SK-N-SH (cell line): Measurements from ENCODE around the gene AHRR. TPM values are rescaled to one million over a fixed set of nuclear protein-coding genes. Genes with fewer than 3 reads are reported as not detected.
"Not testable (repeated sequence)": the region's sequence is repeated elsewhere in the genome, so short reads cannot be mapped to it uniquely, and the experiment has no call there.

ENCODE experiments used
- CTCF ChIA-PET: fragments of 300-600, 350-600 bp; formaldehyde crosslinking; extraction: SDS; loops from one replicate; lab custom pipeline; 2021; lab: Yijun Ruan, JAX
- POLR2A ChIA-PET: fragments of 350-600 bp; sonication (Branson Sonifier 250); formaldehyde crosslinking; extraction: SDS; loops from one replicate; lab custom pipeline; 2020; ENCODE audit warnings: antibody characterized with exemption, inconsistent platforms; lab: Yijun Ruan, JAX
- DNase-seq: peaks from one replicate; pipeline ENCODE4 v3.0.0; 2012
- H2AFZ ChIP-seq: fragments of 200-600 bp; sonication (generic); 2 replicates; pipeline ENCODE4 v1.8.1; 2016; ENCODE audit warnings: antibody characterized with exemption, mild to moderate bottlenecking, low read depth
- H3F3A ChIP-seq: fragments of 200-600 bp; sonication (generic); replicated peaks from 2 replicates; pipeline ENCODE3; 2016; ENCODE audit warnings: antibody characterized with exemption, mild to moderate bottlenecking; ENCODE audit not compliant: insufficient read depth
- H3K27ac ChIP-seq, 2 experiments: fragments of 200-500 bp in 1 of 2; fragments of 200-600 bp in 1 of 2; sonication (Bioruptor generic) in 1 of 2; sonication (generic), shearing (Covaris generic) in 1 of 2; 2 replicates each; pipeline versions ENCODE4 v1.5.1 to v1.6.1; 2014 to 2016; ENCODE audit warnings: low read depth in 2 of 2, inconsistent platforms in 1 of 2, low read length in 1 of 2, mild to moderate bottlenecking in 1 of 2, mixed read lengths in 1 of 2
- H3K27me3 ChIP-seq: fragments of 200-600 bp; sonication (generic), shearing (Covaris generic); 2 replicates; pipeline ENCODE4 v1.6.1; 2016; ENCODE audit warnings: mixed run types; ENCODE audit not compliant: insufficient read depth
- H3K36me3 ChIP-seq, 2 experiments: fragments of 200-500 bp in 1 of 2; fragments of 200-600 bp in 1 of 2; sonication (Bioruptor generic) in 1 of 2; sonication (generic) in 1 of 2; replicated peaks in 1 of 2; 2 replicates each; pipeline versions ENCODE3 to v1.5.1; 2014 to 2016; ENCODE audit warnings: low read length in 1 of 2, mild to moderate bottlenecking in 1 of 2; ENCODE audit not compliant: insufficient read depth in 2 of 2, control insufficient read depth in 1 of 2
- H3K4me1 ChIP-seq, 2 experiments: fragments of 200-500 bp in 1 of 2; fragments of 200-600 bp in 1 of 2; sonication (Bioruptor generic) in 1 of 2; sonication (generic), shearing (Covaris generic) in 1 of 2; 2 replicates each; pipeline versions ENCODE4 v1.5.1 to v1.6.1; 2014 to 2016; ENCODE audit warnings: low read depth in 1 of 2, low read length in 1 of 2, mixed run types in 1 of 2; ENCODE audit not compliant: insufficient read depth in 2 of 2, control insufficient read depth in 1 of 2
- H3K4me2 ChIP-seq: fragments of 200-600 bp; sonication (generic), shearing (Covaris generic); 2 replicates; pipeline ENCODE4 v1.6.1; 2017; ENCODE audit warnings: mixed run types
- H3K4me3 ChIP-seq, 2 experiments: fragments of 200-500 bp in 1 of 2; fragments of 200-600 bp in 1 of 2; sonication (Bioruptor generic) in 1 of 2; sonication (generic), shearing (Covaris generic) in 1 of 2; 2 replicates each; pipeline versions ENCODE4 v1.5.1 to v1.8.1; 2014 to 2016; ENCODE audit warnings: low read depth in 2 of 2, inconsistent platforms in 1 of 2, low read length in 1 of 2, mild to moderate bottlenecking in 1 of 2, mixed read lengths in 1 of 2, moderate library complexity in 1 of 2
- H3K79me2 ChIP-seq: fragments of 200-600 bp; sonication (generic); 2 replicates; pipeline ENCODE4 v1.8.1; 2017; ENCODE audit warnings: mild to moderate bottlenecking; ENCODE audit not compliant: insufficient read depth
- H3K9ac ChIP-seq: fragments of 200-600 bp; sonication (generic); 2 replicates; pipeline ENCODE4 v1.6.1; 2017; ENCODE audit warnings: mixed run types
- H3K9me2 ChIP-seq: fragments of 200-600 bp; sonication (generic); 2 replicates; pipeline ENCODE4 v1.6.1; 2017; ENCODE audit warnings: mixed run types
- H3K9me3 ChIP-seq: fragments of 200-600 bp; sonication (generic); 2 replicates; pipeline ENCODE4 v1.6.1; 2017; ENCODE audit warnings: mixed run types, mild to moderate bottlenecking, moderate library complexity
- H4K20me1 ChIP-seq: fragments of 200-600 bp; sonication (generic); 2 replicates; pipeline ENCODE4 v1.6.1; 2017; ENCODE audit warnings: mild to moderate bottlenecking, mixed run types; ENCODE audit not compliant: insufficient read depth
- FOSL2 ChIP-seq: IDR thresholded peaks from 2 replicates; pipeline ENCODE4 v1.4.0; 2012; ENCODE audit warnings: low read depth, mild to moderate bottlenecking, moderate library complexity, borderline replicate concordance
- FOXJ3 ChIP-seq: sonication (generic); formaldehyde crosslinking; IDR thresholded peaks from 2 replicates; pipeline ENCODE4 v1.5.1; 2020; ENCODE audit warnings: mild to moderate bottlenecking, missing genetic modification reagents
- NRF1 ChIP-seq: IDR thresholded peaks from 2 replicates; pipeline ENCODE4 v1.6.1; 2012; ENCODE audit warnings: low read depth, mild to moderate bottlenecking, low read length
- RAD21 ChIP-seq: IDR thresholded peaks from 2 replicates; pipeline ENCODE4 v1.6.1; 2012; ENCODE audit warnings: mild to moderate bottlenecking, low read length
- RCOR1 ChIP-seq: fragments of 150-350 bp; IDR thresholded peaks from 2 replicates; pipeline ENCODE4 v1.6.1; 2017; ENCODE audit warnings: antibody characterized with exemption, low read length
- WGBS: methylation state at CpG from one replicate; pipeline ENCODE4 v1.1.6; 2017; ENCODE audit warnings: low lambda C conversion rate; 5-methylcytosine and 5-hydroxymethylcytosine counted together
- polyA plus RNA-seq, 3 experiments: library from polyadenylated mRNA; depleted of rRNA; stranded (reverse); fragments of >200 nt; gene quantifications; 2 replicates each; pipeline ENCODE4 v1.2.3, GENCODE V29; 2012
- TF ChIP-seq, protein P1 (sequence below): IDR thresholded peaks from 2 replicates; pipeline ENCODE4 v1.6.1; 2012; ENCODE audit warnings: mild to moderate bottlenecking, low read depth, low read length, moderate library complexity
- TF ChIP-seq, protein P2 (sequence below): fragments of 200-600 bp; sonication (generic); IDR thresholded peaks from 2 replicates; pipeline ENCODE4 v1.6.1; 2017; ENCODE audit warnings: antibody characterized with exemption, mild to moderate bottlenecking, moderate library complexity

AHRR gene
- polyA plus RNA-seq, 1 of the 3 experiments (the other 2 are of a cell fraction) = 0.71 TPM

DNA sequence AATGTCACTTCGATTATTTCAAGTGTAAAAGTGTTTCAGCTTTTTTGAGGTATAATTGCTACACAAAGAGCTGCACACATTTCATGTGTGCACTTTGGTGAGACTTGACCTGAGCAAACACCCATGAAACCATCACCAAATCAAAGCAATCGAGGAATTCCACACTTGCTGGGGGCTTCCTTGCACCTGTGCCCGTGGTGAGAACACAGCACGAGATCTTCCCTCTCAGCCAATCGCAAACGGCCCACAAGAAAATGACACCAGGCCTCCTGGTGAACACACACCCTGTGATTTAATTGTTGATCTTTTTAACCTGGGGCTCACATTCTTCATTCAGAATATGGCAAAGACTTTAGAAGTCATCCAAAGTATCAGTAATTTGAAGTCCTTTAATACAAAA is 24.1 kb upstream of the AHRR start:
- DNase-seq, H3K9me3 ChIP-seq, H3K27ac ChIP-seq, POLR2A ChIA-PET, H3K4me1 ChIP-seq, CTCF ChIA-PET, H3K27me3 ChIP-seq, H3K36me3 ChIP-seq, H3K9ac ChIP-seq, H3K9me2 ChIP-seq, H3K4me3 ChIP-seq, H3K4me2 ChIP-seq, H3F3A ChIP-seq, H2AFZ ChIP-seq: not testable (repeated sequence)
- 90% methylated on average over 6 of the region's 6 CpGs for WGBS
- peaks cover 39% of the 10 kb centered on the region; the same call in 1 of the 2 replicates for H3K79me2 ChIP-seq
- peaks cover 49% of the 10 kb centered on the region for H4K20me1 ChIP-seq

DNA sequence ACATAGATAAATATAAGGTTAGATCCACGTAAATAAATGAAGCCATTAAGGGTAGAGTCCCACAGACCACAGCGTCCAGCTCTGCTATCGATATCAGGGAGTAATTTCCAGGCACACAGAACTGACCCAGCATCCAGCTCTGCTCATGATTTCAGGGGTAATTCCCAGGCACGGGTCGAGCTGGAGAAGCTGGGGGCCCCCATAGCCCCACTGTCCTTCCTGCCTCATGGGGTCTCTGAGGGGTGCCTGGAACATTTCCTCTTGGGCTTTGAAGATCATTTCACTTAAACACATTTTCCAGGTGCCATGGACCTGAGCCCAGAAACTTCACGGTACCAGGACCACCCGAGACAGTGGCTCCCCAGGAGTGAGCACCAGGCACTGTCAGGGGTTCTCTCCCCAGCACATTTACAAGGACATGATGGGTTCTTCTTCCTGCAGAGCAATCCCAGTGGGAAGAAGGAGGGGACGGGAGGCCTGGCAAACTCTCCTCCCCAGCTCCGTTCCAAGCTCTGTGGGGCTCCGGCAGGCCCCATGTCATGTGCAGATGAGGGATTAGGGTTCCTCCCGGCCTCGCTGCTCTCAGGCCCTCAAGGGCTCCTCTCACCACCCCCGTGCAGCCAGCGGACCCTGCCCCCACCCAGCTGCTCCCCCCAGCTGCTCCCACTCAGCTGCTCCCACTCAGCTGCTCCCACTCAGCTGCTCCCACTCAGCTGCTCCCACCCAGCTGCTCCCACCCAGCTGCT is 23.4 kb upstream of the AHRR start:
- WGBS = 94% methylated on average over 11 of the region's 14 CpGs
- H3K4me2 ChIP-seq, H3F3A ChIP-seq, H3K4me3 ChIP-seq, H3K9me2 ChIP-seq, POLR2A ChIA-PET, H3K9me3 ChIP-seq, H2AFZ ChIP-seq, H3K9ac ChIP-seq, DNase-seq, H3K4me1 ChIP-seq, H3K36me3 ChIP-seq, H3K27ac ChIP-seq, H3K27me3 ChIP-seq, CTCF ChIA-PET: not testable (repeated sequence)
- H3K79me2 ChIP-seq = peaks cover 34% of the 10 kb centered on the region; the same call in 1 of the 2 replicates
- H4K20me1 ChIP-seq = peaks cover 50% of the 10 kb centered on the region

DNA sequence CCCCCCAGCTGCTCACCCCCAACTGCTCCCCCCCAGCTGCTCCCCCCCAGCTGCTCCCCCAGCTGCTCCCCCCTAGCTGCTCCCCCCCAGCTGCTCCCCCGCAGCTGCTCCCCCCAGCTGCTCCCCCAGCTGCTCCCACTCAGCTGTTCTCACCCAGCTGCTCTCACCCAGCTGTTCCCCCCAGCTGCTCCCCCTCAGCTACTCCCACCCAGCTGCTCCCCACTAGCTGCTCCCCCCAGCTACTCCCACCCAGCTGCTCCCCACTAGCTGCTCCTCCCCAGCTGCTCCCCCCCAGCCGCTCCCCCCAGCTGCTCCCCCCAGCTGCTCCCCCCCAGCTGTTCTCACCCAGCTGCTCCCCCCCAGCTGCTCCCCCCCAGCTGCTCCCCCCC is 22.8 kb upstream of the AHRR start:
- Histone ChIP-seq H3K9ac (no peak overlapping the region), H3F3A (no peaks in the 10 kb centered on the region), H3K9me3 (no peaks in the 10 kb centered on the region), H3K79me2 (peaks cover 38% of the 10 kb centered on the region; the same call in 1 of the 2 replicates), H2AFZ (no peak overlapping the region), H3K36me3 (no peaks in the 10 kb centered on the region), H3K27me3 (no peaks in the 10 kb centered on the region), H3K4me2 (no peak overlapping the region), H3K4me1 (no peaks in the 10 kb centered on the region), H3K27ac (no peak overlapping the region), H4K20me1 (peaks cover 56% of the 10 kb centered on the region), H3K9me2 (no peaks in the 10 kb centered on the region), H3K4me3 (no peak overlapping the region)
- DNase-seq = no peak
- 97% methylated on average over 2 of the region's 2 CpGs for WGBS
- TF ChIP-seq, protein P1, sequence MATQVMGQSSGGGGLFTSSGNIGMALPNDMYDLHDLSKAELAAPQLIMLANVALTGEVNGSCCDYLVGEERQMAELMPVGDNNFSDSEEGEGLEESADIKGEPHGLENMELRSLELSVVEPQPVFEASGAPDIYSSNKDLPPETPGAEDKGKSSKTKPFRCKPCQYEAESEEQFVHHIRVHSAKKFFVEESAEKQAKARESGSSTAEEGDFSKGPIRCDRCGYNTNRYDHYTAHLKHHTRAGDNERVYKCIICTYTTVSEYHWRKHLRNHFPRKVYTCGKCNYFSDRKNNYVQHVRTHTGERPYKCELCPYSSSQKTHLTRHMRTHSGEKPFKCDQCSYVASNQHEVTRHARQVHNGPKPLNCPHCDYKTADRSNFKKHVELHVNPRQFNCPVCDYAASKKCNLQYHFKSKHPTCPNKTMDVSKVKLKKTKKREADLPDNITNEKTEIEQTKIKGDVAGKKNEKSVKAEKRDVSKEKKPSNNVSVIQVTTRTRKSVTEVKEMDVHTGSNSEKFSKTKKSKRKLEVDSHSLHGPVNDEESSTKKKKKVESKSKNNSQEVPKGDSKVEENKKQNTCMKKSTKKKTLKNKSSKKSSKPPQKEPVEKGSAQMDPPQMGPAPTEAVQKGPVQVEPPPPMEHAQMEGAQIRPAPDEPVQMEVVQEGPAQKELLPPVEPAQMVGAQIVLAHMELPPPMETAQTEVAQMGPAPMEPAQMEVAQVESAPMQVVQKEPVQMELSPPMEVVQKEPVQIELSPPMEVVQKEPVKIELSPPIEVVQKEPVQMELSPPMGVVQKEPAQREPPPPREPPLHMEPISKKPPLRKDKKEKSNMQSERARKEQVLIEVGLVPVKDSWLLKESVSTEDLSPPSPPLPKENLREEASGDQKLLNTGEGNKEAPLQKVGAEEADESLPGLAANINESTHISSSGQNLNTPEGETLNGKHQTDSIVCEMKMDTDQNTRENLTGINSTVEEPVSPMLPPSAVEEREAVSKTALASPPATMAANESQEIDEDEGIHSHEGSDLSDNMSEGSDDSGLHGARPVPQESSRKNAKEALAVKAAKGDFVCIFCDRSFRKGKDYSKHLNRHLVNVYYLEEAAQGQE = no peak
- no peak for TF ChIP-seq FOSL2
- TF ChIP-seq RCOR1 = no peak
- TF ChIP-seq, protein P2, sequence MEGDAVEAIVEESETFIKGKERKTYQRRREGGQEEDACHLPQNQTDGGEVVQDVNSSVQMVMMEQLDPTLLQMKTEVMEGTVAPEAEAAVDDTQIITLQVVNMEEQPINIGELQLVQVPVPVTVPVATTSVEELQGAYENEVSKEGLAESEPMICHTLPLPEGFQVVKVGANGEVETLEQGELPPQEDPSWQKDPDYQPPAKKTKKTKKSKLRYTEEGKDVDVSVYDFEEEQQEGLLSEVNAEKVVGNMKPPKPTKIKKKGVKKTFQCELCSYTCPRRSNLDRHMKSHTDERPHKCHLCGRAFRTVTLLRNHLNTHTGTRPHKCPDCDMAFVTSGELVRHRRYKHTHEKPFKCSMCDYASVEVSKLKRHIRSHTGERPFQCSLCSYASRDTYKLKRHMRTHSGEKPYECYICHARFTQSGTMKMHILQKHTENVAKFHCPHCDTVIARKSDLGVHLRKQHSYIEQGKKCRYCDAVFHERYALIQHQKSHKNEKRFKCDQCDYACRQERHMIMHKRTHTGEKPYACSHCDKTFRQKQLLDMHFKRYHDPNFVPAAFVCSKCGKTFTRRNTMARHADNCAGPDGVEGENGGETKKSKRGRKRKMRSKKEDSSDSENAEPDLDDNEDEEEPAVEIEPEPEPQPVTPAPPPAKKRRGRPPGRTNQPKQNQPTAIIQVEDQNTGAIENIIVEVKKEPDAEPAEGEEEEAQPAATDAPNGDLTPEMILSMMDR = no peak
- no peak for TF ChIP-seq FOXJ3 (CRISPR knock-in tag)
- no peak for TF ChIP-seq NRF1
- TF ChIP-seq RAD21 = no peak
- CTCF ChIA-PET = no interaction called here
- POLR2A ChIA-PET = no interaction called here

DNA sequence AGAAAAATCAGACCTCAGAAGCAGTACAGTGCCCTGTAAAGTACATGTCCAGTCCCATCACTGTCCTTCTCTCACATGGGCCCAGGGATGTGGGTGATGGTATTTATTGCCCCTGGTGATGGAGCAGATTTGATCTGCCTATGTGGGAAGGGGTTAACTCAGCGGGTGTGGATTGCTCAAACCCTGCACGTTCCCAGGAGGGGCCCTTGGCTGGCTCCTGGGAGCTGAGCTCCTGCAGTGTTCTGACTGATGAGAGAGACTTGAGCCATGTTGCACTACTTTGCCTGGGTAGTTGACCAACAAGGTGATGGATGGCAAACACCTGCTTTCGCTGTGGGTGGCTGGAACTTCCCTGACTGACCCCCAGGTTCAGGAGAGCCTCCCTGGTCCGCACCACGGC is 21.6 kb upstream of the AHRR start:
- H3K9me3 ChIP-seq, H2AFZ ChIP-seq, DNase-seq, H3K9me2 ChIP-seq, H3K9ac ChIP-seq, POLR2A ChIA-PET, H3K4me2 ChIP-seq, H3K4me3 ChIP-seq, H3F3A ChIP-seq, H3K36me3 ChIP-seq, H3K27me3 ChIP-seq, H3K4me1 ChIP-seq, H3K27ac ChIP-seq: not testable (repeated sequence)
- 100% methylated on average over 1 of the region's 5 CpGs for WGBS
- CTCF ChIA-PET = interaction anchor here (0.7 kb wide), 1 partner anchor 15 kb away, joined by 3 read pairs; no protein-coding TSS in a partner anchor
- H3K79me2 ChIP-seq = peaks cover 34% of the 10 kb centered on the region; the same call in 1 of the 2 replicates
- peaks cover 53% of the 10 kb centered on the region for H4K20me1 ChIP-seq
